Gastrocnemius medialis (tissue), 4 donors: ENCODE results near the gene LEF1.

Source experiments
- POLR2A ChIP-seq, 2 donors: fragments of 450-650 bp; IDR thresholded peaks; one replicate each; pipeline ENCODE4 v1.6.1; 2017; ENCODE audit warnings: antibody characterized with exemption in 2 of 2, mild to moderate bottlenecking in 2 of 2, moderate library complexity in 2 of 2
- TF ChIP-seq, protein P1 (sequence below), 5 experiments: fragments of 450-650 bp in 3 of 5; fragments of 200-600 bp in 2 of 5; sonication (generic) in 2 of 5; IDR thresholded peaks in 4 of 5; conservative IDR thresholded peaks in 1 of 5; 1 replicate in 4 of 5; 2 replicates in 1 of 5; pipeline ENCODE4 v1.5.1; 2016 to 2019; ENCODE audit warnings: antibody characterized with exemption in 5 of 5, mild to moderate bottlenecking in 3 of 5, moderate library complexity in 3 of 5

DNA sequence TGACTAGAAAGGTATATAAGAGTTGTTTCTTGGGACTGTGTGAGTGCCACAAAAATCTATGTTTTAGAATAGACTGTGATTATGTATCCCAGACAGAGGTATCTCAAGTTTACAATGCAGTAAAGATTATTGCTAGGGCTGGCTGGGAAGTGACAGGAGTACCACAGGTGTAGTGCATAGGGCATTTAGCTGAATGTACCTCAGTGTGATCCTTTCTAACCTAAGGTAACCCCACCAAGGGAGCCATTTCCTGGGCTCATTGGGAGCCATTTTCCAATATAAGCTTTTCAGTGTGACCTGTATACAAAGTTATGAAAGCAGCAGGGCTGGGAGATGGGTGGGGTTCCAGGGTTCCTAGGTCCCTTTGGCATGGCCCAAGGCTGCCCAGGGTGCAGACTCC, 6.1 kb upstream of the LEF1 start:
- TF ChIP-seq, protein P1, sequence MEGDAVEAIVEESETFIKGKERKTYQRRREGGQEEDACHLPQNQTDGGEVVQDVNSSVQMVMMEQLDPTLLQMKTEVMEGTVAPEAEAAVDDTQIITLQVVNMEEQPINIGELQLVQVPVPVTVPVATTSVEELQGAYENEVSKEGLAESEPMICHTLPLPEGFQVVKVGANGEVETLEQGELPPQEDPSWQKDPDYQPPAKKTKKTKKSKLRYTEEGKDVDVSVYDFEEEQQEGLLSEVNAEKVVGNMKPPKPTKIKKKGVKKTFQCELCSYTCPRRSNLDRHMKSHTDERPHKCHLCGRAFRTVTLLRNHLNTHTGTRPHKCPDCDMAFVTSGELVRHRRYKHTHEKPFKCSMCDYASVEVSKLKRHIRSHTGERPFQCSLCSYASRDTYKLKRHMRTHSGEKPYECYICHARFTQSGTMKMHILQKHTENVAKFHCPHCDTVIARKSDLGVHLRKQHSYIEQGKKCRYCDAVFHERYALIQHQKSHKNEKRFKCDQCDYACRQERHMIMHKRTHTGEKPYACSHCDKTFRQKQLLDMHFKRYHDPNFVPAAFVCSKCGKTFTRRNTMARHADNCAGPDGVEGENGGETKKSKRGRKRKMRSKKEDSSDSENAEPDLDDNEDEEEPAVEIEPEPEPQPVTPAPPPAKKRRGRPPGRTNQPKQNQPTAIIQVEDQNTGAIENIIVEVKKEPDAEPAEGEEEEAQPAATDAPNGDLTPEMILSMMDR (IDR thresholded peaks at IDR 0.05 in 4 of 5, conservative IDR thresholded peaks at IDR 0.05 in 1 of 5) = no peak
- TF ChIP-seq POLR2A (IDR thresholded peaks at IDR 0.05) = no peak
